Stimulated activated CD4-positive, alpha-beta T cell treated with anti-CD3 and anti-CD28 coated beads, Interleukin-4, amount 100 ng/mL, for 24 hours (primary cell): ENCODE data around the gene KCND3.

Experiments used
- DNase-seq: peaks from one replicate; pipeline ENCODE4 v3.0.0-alpha.2; 2020

KCND3 gene

GRCh38 chr1:111988377-111988742 lies 1.1 kb downstream of the KCND3 start:
- no peak for DNase-seq

GRCh38 chr1:111987502-111987901 lies 2.0 kb downstream of the KCND3 start:
- no peak for DNase-seq

GRCh38 chr1:111983500-111983899 lies 6.0 kb downstream of the KCND3 start:
- no peak for DNase-seq

GRCh38 chr1:111982428-111982827 lies 7.0 kb downstream of the KCND3 start:
- no peak for DNase-seq

GRCh38 chr1:111981871-111982270 lies 7.6 kb downstream of the KCND3 start:
- no peak for DNase-seq

- no peak for DNase-seq
These were observed 8.4 kb downstream of the KCND3 start for GRCh38 chr1:111981090-111981489.

- DNase-seq = no peak
These were observed 8.8 kb downstream of the KCND3 start for GRCh38 chr1:111980686-111981085.

- DNase-seq = no peak
These were observed 10.8 kb downstream of the KCND3 start for GRCh38 chr1:111978695-111979094.

GRCh38 chr1:111977378-111977777 lies 12.1 kb downstream of the KCND3 start:
- DNase-seq = no peak

- no peak for DNase-seq
These were observed 12.6 kb downstream of the KCND3 start for GRCh38 chr1:111976842-111977241.

GRCh38 chr1:111976332-111976731 lies 13.1 kb downstream of the KCND3 start:
- DNase-seq = no peak

GRCh38 chr1:111973150-111973790 lies 16.2 kb downstream of the KCND3 start:
- DNase-seq = no peak

- DNase-seq = no peak
These were observed 18.1 kb downstream of the KCND3 start for GRCh38 chr1:111971396-111971795.

- DNase-seq = no peak
These were observed 21.0 kb downstream of the KCND3 start for GRCh38 chr1:111968511-111968910.

GRCh38 chr1:111967886-111968285 lies 21.6 kb downstream of the KCND3 start:
- DNase-seq = no peak

GRCh38 chr1:111967067-111967690 lies 22.3 kb downstream of the KCND3 start:
- no peak for DNase-seq

GRCh38 chr1:111965781-111966443 lies 23.6 kb downstream of the KCND3 start:
- DNase-seq = no peak

GRCh38 chr1:111963985-111964738 lies 25.3 kb downstream of the KCND3 start:
- no peak for DNase-seq

GRCh38 chr1:111961773-111962565 lies 27.5 kb downstream of the KCND3 start:
- DNase-seq = no peak

- DNase-seq = no peak
These were observed 28.5 kb downstream of the KCND3 start for GRCh38 chr1:111961016-111961415.

GRCh38 chr1:111959436-111959835 lies 30.0 kb downstream of the KCND3 start:
- no peak for DNase-seq

- DNase-seq = no peak
These were observed 30.6 kb downstream of the KCND3 start for GRCh38 chr1:111958851-111959250.

- DNase-seq = no peak
These were observed 31.4 kb downstream of the KCND3 start for GRCh38 chr1:111958075-111958474.
